Naive thymus-derived CD4-positive, alpha-beta T cell (primary cell): ENCODE data around the gene CALCOCO2. TPM values are rescaled to one million over a fixed set of nuclear protein-coding genes. Genes with fewer than 3 reads are reported as not detected.
"Not testable (repeated sequence)": the region's sequence is repeated elsewhere in the genome, so short reads cannot be mapped to it uniquely, and the experiment has no call there.

ENCODE experiments used
- ATAC-seq: fragments of 150-1000 bp; cut with Tn5 transposase; 2 replicates; pipeline ENCODE4 v1.10.0; 2021; ENCODE audit warnings: mild to moderate bottlenecking, moderate library complexity
- CTCF ChIA-PET: fragments of 350-600 bp; sonication (Branson Sonifier 250); formaldehyde crosslinking; loops from one replicate; lab custom pipeline; 2021; ENCODE audit warnings: antibody characterized with exemption; lab: Charles Lee
- POLR2A ChIA-PET: fragments of 350-600 bp; sonication (Branson Sonifier 250); formaldehyde crosslinking; loops from one replicate; lab custom pipeline; 2021; ENCODE audit warnings: antibody characterized with exemption, inconsistent platforms; lab: Charles Lee
- DNase-seq, 9 donors: peaks; one replicate each; pipeline versions ENCODE4 v3.0.0 to v3.0.0-alpha.2; 2020 to 2022; ENCODE audit warnings: mixed read lengths in 1 of 9
- H3K27ac ChIP-seq: one replicate; pipeline ENCODE4 v1.7.0; 2013; ENCODE audit warnings: mild to moderate bottlenecking, low read depth, low read length, moderate library complexity
- H3K27me3 ChIP-seq, 2 donors: one replicate each; pipeline ENCODE4 v1.7.0; 2013; ENCODE audit warnings: low read length in 2 of 2, mild to moderate bottlenecking in 2 of 2, moderate library complexity in 2 of 2; ENCODE audit not compliant: control insufficient read depth in 2 of 2, insufficient read depth in 2 of 2
- H3K36me3 ChIP-seq, 3 experiments: 1 replicate in 2 of 3; 2 replicates in 1 of 3; pipeline ENCODE4 v1.7.0; 2013; ENCODE audit warnings: low read length in 3 of 3, mild to moderate bottlenecking in 3 of 3, moderate library complexity in 1 of 3; ENCODE audit not compliant: insufficient read depth in 3 of 3, control insufficient read depth in 2 of 3
- H3K4me1 ChIP-seq, 2 donors: one replicate each; pipeline ENCODE4 v1.7.0; 2013; ENCODE audit warnings: low read length in 2 of 2, mild to moderate bottlenecking in 2 of 2, moderate library complexity in 1 of 2; ENCODE audit not compliant: control insufficient read depth in 2 of 2, insufficient read depth in 2 of 2
- H3K4me3 ChIP-seq: 2 replicates; pipeline ENCODE4 v1.7.0; 2013; ENCODE audit warnings: mild to moderate bottlenecking, low read length
- H3K9me3 ChIP-seq, 3 experiments: 1 replicate in 2 of 3; 2 replicates in 1 of 3; pipeline ENCODE4 v1.7.0; 2013; ENCODE audit warnings: low read length in 3 of 3; ENCODE audit not compliant: control insufficient read depth in 2 of 3
- H3K27ac Mint-ChIP-seq, 9 donors: one replicate each; pipeline ENCODE4 v1.8.0; 2020 to 2022; ENCODE audit warnings: mixed read lengths in 9 of 9, mild to moderate bottlenecking in 8 of 9, moderate library complexity in 5 of 9, inconsistent platforms in 2 of 9
- H3K27me3 Mint-ChIP-seq, 5 donors: one replicate each; pipeline ENCODE4 v1.8.0; 2021 to 2022; ENCODE audit warnings: mixed read lengths in 5 of 5, mild to moderate bottlenecking in 1 of 5
- H3K36me3 Mint-ChIP-seq, 5 donors: one replicate each; pipeline ENCODE4 v1.8.0; 2020 to 2022; ENCODE audit warnings: mixed read lengths in 5 of 5, mild to moderate bottlenecking in 3 of 5, inconsistent platforms in 1 of 5
- H3K4me1 Mint-ChIP-seq, 7 donors: one replicate each; pipeline ENCODE4 v1.8.0; 2020 to 2022; ENCODE audit warnings: mixed read lengths in 7 of 7, mild to moderate bottlenecking in 3 of 7, inconsistent platforms in 1 of 7
- H3K4me3 Mint-ChIP-seq, 10 donors: one replicate each; pipeline ENCODE4 v1.8.0; 2020 to 2022; ENCODE audit warnings: mild to moderate bottlenecking in 10 of 10, mixed read lengths in 10 of 10, moderate library complexity in 6 of 10, inconsistent platforms in 2 of 10
- H3K9me3 Mint-ChIP-seq, 11 donors: one replicate each; pipeline ENCODE4 v1.8.0; 2020 to 2022; ENCODE audit warnings: mixed read lengths in 11 of 11, mild to moderate bottlenecking in 4 of 11, inconsistent platforms in 1 of 11, moderate library complexity in 1 of 11
- intact Hi-C, 2 donors: fragments of 100-400 bp; cut with micrococcal nuclease; formaldehyde crosslinking; loops; one replicate each; pipeline ENCODE4 v1.15.1; 2023
- polyA plus RNA-seq, 2 donors: library from polyadenylated mRNA; unstranded; fragments of 300-500 nt; fragmentation: Illumina TruSeq; gene quantifications; one replicate each; pipeline ENCODE4 v1.2.3, GENCODE V29; 2021
- total RNA-seq, 6 experiments: library from RNA in 5 of 6; stranded (reverse) in 5 of 6; gene quantifications; 1 replicate in 5 of 6; 2 replicates in 1 of 6; pipeline ENCODE4 v1.2.3 and lab custom pipeline; 2021 to 2026

The CALCOCO2 gene
- total and polyA plus RNA-seq, 7 experiments from 2014 or later, result 129 to 208 (median 157) TPM

- H3K4me3 ChIP-seq, result no peak overlapping the region
- POLR2A ChIA-PET, result no interaction called here
- Mint-ChIP-seq H3K9me3 (peaks cover 0 to 1% (median 0%) of the 10 kb centered on the region in 11 donors), H3K27ac (peak overlapping the region in 1 of 9 donors; percentile 51), H3K36me3 (peaks cover 0 to 12% (median 4%) of the 10 kb centered on the region in 5 donors), H3K27me3 (peaks cover 0 to 4% (median 0%) of the 10 kb centered on the region in 5 donors), H3K4me3 (no peak overlapping the region), H3K4me1 (peaks cover 4 to 7% (median 5%) of the 10 kb centered on the region in 7 donors)
- H3K27me3 ChIP-seq, result no peaks in the 10 kb centered on the region
- H3K9me3 ChIP-seq, result no peaks in the 10 kb centered on the region
- CTCF ChIA-PET, result interaction anchor here (1.3 to 1.4 kb wide), 2 partner anchors 9 kb away, joined by 4 to 9 read pairs; no protein-coding TSS in a partner anchor
- no peaks in the 10 kb centered on the region for H3K4me1 ChIP-seq
- ATAC-seq, result no peak
- H3K36me3 ChIP-seq, result peaks cover 0 to under 1% (median 0%) of the 10 kb centered on the region in 3 experiments
- no peak for DNase-seq
- intact Hi-C loops, result loop anchor here in 1 of 2 donors (10.0 kb wide), 1 partner anchor 845 kb away; no protein-coding TSS in a partner anchor
- no peak overlapping the region for H3K27ac ChIP-seq
These were observed 39.0 kb downstream of the CALCOCO2 start for GRCh38 chr17:48869821-48870318.

GRCh38 chr17:48871035-48871550, 40.3 kb downstream of the CALCOCO2 start:
- no peaks in the 10 kb centered on the region for H3K36me3 ChIP-seq
- DNase-seq (no peak), ATAC-seq (no peak)
- intact Hi-C loops, result loop anchor here in 1 of 2 donors (10.0 kb wide), 1 partner anchor 846 kb away; no protein-coding TSS in a partner anchor
- CTCF ChIA-PET, result interaction anchor here (1.3 kb wide), 1 partner anchor 8 kb away, joined by 9 read pairs; no protein-coding TSS in a partner anchor
- Mint-ChIP-seq H3K27ac (no peak overlapping the region), H3K9me3 (peaks cover 0 to 1% (median 0%) of the 10 kb centered on the region in 11 donors), H3K4me3 (no peak overlapping the region), H3K27me3 (peaks cover 0 to 7% (median 0%) of the 10 kb centered on the region in 5 donors), H3K4me1 (peaks cover 4 to 7% (median 5%) of the 10 kb centered on the region in 7 donors), H3K36me3 (peaks cover 0 to 6% (median 2%) of the 10 kb centered on the region in 5 donors)
- no peak overlapping the region for H3K4me3 ChIP-seq
- POLR2A ChIA-PET, result no interaction called here
- H3K9me3 ChIP-seq, result no peaks in the 10 kb centered on the region
- H3K27ac ChIP-seq, result no peak overlapping the region
- no peaks in the 10 kb centered on the region for H3K27me3 ChIP-seq
- no peaks in the 10 kb centered on the region for H3K4me1 ChIP-seq

GRCh38 chr17:48871551-48872351, 40.9 kb downstream of the CALCOCO2 start:
- Mint-ChIP-seq H3K27ac (peak overlapping the region in 3 of 9 donors; percentile 14 to 25 (median 21)), H3K4me1 (peaks cover 4 to 9% (median 5%) of the 10 kb centered on the region in 7 donors), H3K4me3 (no peak overlapping the region), H3K27me3 (peaks cover 0 to 7% (median 0%) of the 10 kb centered on the region in 5 donors), H3K9me3 (no peaks in the 10 kb centered on the region), H3K36me3 (peaks cover 0 to 2% (median 0%) of the 10 kb centered on the region in 5 donors)
- H3K4me3 ChIP-seq, result no peak overlapping the region
- ATAC-seq (no peak), DNase-seq (no peak)
- H3K4me1 ChIP-seq, result no peaks in the 10 kb centered on the region
- ChIA-PET CTCF (no interaction called here), POLR2A (no interaction called here)
- no peak overlapping the region for H3K27ac ChIP-seq
- H3K9me3 ChIP-seq, result no peaks in the 10 kb centered on the region
- intact Hi-C loops, result loop anchor here in 1 of 2 donors (10.0 kb wide), 1 partner anchor 847 kb away; no protein-coding TSS in a partner anchor
- no peaks in the 10 kb centered on the region for H3K36me3 ChIP-seq
- no peaks in the 10 kb centered on the region for H3K27me3 ChIP-seq

- CTCF ChIA-PET, H3K4me1 ChIP-seq, H3K9me3 Mint-ChIP-seq, H3K9me3 ChIP-seq, POLR2A ChIA-PET, H3K4me3 ChIP-seq, H3K27me3 Mint-ChIP-seq, H3K4me3 Mint-ChIP-seq, H3K27ac Mint-ChIP-seq, ATAC-seq, H3K36me3 ChIP-seq, DNase-seq, H3K27me3 ChIP-seq, H3K27ac ChIP-seq, H3K36me3 Mint-ChIP-seq: not testable (repeated sequence)
- intact Hi-C loops, result loop anchor here in 1 of 2 donors (10.0 kb wide), 1 partner anchor 848 kb away; no protein-coding TSS in a partner anchor
- peaks cover 4 to 13% (median 5%) of the 10 kb centered on the region in 7 donors for H3K4me1 Mint-ChIP-seq
These were observed 41.6 kb downstream of the CALCOCO2 start for GRCh38 chr17:48872409-48872808.

GRCh38 chr17:48873209-48873608, 42.4 kb downstream of the CALCOCO2 start:
- Mint-ChIP-seq H3K9me3 (no peaks in the 10 kb centered on the region), H3K36me3 (peaks cover 0 to 2% (median 0%) of the 10 kb centered on the region in 5 donors), H3K27ac (no peak overlapping the region), H3K4me3 (no peak overlapping the region), H3K4me1 (peaks cover 4 to 15% (median 5%) of the 10 kb centered on the region in 7 donors), H3K27me3 (peaks cover 0 to 7% (median 0%) of the 10 kb centered on the region in 5 donors)
- Histone ChIP-seq H3K4me1 (no peaks in the 10 kb centered on the region), H3K27ac (no peak overlapping the region), H3K27me3 (no peaks in the 10 kb centered on the region), H3K9me3 (no peaks in the 10 kb centered on the region), H3K36me3 (no peaks in the 10 kb centered on the region), H3K4me3 (no peak overlapping the region)
- ATAC-seq (no peak), DNase-seq (no peak)
- ChIA-PET POLR2A (interaction anchor here (0.6 kb wide), 1 partner anchor 161 kb away, joined by 3 read pairs; no protein-coding TSS in a partner anchor), CTCF (interaction anchor here (1.2 to 1.6 kb wide), 2 partner anchors 11 to 193 kb away, joined by 3 to 6 read pairs; no protein-coding TSS in a partner anchor)
- intact Hi-C loops, result loop anchor here in 1 of 2 donors (10.0 kb wide), 1 partner anchor 848 kb away; no protein-coding TSS in a partner anchor

- peaks cover 0 to 7% (median 0%) of the 10 kb centered on the region in 5 donors for H3K27me3 Mint-ChIP-seq
- Histone ChIP-seq H3K4me3 (no peak overlapping the region), H3K36me3 (no peaks in the 10 kb centered on the region), H3K4me1 (no peaks in the 10 kb centered on the region), H3K27ac (no peak overlapping the region), H3K27me3 (no peaks in the 10 kb centered on the region), H3K9me3 (no peaks in the 10 kb centered on the region)
- intact Hi-C loops, result loop anchor here in 1 of 2 donors (10.0 kb wide), 1 partner anchor 849 kb away; no protein-coding TSS in a partner anchor
- CTCF ChIA-PET, result interaction anchor here (0.8 to 1.6 kb wide), 3 partner anchors 9 to 194 kb away, joined by 3 to 6 read pairs (median 3); no protein-coding TSS in a partner anchor
- no peaks in the 10 kb centered on the region for H3K9me3 Mint-ChIP-seq
- no peaks in the 10 kb centered on the region for H3K36me3 Mint-ChIP-seq
- POLR2A ChIA-PET, result interaction anchor here (0.6 kb wide), 2 partner anchors 32 to 161 kb away, joined by 3 read pairs; no protein-coding TSS in a partner anchor
- no peak overlapping the region for H3K4me3 Mint-ChIP-seq
- no peak for DNase-seq
- H3K27ac Mint-ChIP-seq, result no peak overlapping the region
- ATAC-seq, result no peak
- H3K4me1 Mint-ChIP-seq, result peaks cover 4 to 15% (median 5%) of the 10 kb centered on the region in 7 donors
These were observed 43.0 kb downstream of the CALCOCO2 start for GRCh38 chr17:48873696-48874443.
